ENCODE measurements around the gene GSDMA. TPM values are rescaled to one million over a fixed set of nuclear protein-coding genes. Genes with fewer than 3 reads are reported as not detected.

The GSDMA gene
- total and polyA plus RNA-seq, 9 of the 15 experiments (the other 6 are each of a cell fraction or from before 2014, with no cell fraction given), result 0.04 to 0.13 (median 0.07) TPM; not detected in 2

DNA sequence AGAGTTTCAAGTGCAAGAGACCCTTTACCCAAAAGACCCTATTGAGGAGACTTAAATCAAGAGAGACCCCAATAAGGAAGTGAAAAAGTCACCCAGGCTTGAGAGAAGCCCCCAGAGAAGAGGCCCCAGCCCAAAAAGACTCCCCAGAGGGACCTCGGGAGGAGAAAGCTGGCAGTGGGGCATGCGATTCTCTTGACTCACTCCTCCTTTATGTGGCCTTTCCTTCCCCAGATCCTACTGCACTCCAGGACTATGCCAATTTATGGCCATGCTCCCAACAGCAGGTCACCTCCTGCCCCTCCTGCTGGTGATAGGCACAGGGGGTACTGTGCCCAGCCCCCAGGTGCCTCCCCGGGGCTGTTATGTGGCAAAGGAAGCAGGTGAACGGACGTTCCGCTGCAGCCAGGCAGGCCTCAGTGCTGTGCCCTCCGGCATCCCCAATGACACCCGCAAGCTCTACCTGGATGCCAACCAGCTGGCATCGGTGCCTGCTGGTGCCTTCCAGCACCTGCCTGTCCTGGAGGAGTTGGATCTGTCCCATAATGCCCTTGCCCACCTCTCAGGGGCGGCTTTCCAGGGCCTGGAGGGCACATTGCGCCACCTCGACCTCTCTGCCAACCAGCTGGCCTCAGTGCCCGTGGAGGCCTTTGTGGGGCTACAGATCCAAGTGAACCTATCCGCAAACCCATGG, 19.0 kb upstream of the GSDMA start:
- no peak overlapping the region for H3K4me2 ChIP-seq (ENCODE audit: insufficient read depth, low read length)
- H2AFZ ChIP-seq (ENCODE audit: low read depth, low read length), result no peak overlapping the region
- H3K4me3 ChIP-seq, result no peak overlapping the region
- H4K20me1 ChIP-seq (replicated peaks; ENCODE audit: control insufficient read depth, insufficient read depth, low read length), result 0 out of 2 replicates have a peak, but pooled peaks cover 3% of the 10 kb centered on the region
- H3K79me2 ChIP-seq (ENCODE audit: control insufficient read depth, insufficient read depth, low read length), result no peaks in the 10 kb centered on the region
- peaks cover 4 to 7% of the 10 kb centered on the region in 2 experiments; a peak in 4 of 5 replicates for H3K27me3 ChIP-seq (ENCODE audit: control insufficient read depth in 2 of 2, insufficient read depth in 2 of 2, low read length in 2 of 2)
- H3K9me1 ChIP-seq (ENCODE audit: control insufficient read depth, insufficient read depth, low read length), result no peaks in the 10 kb centered on the region
- H3K9me3 ChIP-seq (replicated peaks; ENCODE audit: control insufficient read depth, insufficient read depth, low read depth, low read length), result no peaks in the 10 kb centered on the region
- no peak for DNase-seq (ENCODE audit: extremely low read depth in 1 of 4, low spot score in 3 of 4)
- intact Hi-C loops (cut with micrococcal nuclease) (no loop called here), in situ Hi-C loops (cut with MboI) (no loop called here)
- CTCF ChIA-PET (ENCODE audit: low intra/inter-chr PET ratio), result no interaction called here
- H3K4me1 ChIP-seq (replicated peaks in 1 of 2; ENCODE audit: control insufficient read depth in 2 of 2, insufficient read depth in 2 of 2, low read length in 2 of 2), result peaks cover 10 to 19% of the 10 kb centered on the region in 2 experiments
- TF ChIP-seq, protein P1, sequence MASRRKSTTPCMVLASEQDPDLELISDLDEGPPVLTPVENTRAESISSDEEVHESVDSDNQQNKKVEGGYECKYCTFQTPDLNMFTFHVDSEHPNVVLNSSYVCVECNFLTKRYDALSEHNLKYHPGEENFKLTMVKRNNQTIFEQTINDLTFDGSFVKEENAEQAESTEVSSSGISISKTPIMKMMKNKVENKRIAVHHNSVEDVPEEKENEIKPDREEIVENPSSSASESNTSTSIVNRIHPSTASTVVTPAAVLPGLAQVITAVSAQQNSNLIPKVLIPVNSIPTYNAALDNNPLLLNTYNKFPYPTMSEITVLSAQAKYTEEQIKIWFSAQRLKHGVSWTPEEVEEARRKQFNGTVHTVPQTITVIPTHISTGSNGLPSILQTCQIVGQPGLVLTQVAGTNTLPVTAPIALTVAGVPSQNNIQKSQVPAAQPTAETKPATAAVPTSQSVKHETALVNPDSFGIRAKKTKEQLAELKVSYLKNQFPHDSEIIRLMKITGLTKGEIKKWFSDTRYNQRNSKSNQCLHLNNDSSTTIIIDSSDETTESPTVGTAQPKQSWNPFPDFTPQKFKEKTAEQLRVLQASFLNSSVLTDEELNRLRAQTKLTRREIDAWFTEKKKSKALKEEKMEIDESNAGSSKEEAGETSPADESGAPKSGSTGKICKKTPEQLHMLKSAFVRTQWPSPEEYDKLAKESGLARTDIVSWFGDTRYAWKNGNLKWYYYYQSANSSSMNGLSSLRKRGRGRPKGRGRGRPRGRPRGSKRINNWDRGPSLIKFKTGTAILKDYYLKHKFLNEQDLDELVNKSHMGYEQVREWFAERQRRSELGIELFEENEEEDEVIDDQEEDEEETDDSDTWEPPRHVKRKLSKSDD (conservative IDR thresholded peaks at IDR 0.05; ENCODE audit: low read length), result no peak
- TF ChIP-seq KAT2B (IDR thresholded peaks at IDR 0.05; ENCODE audit: low read depth, low read length), result no peak
- no peak for TF ChIP-seq ZNF347 (CRISPR knock-in tag; IDR thresholded peaks at IDR 0.05; ENCODE audit: low read depth)
- POLR2A ChIA-PET, result no interaction called here
- H3K27ac ChIP-seq (ENCODE audit: extremely low read depth, low read depth, low read length), result no peak overlapping the region
- whole genome bisulfite sequencing (ENCODE audit: insufficient coverage, low coverage, missing lambda C conversion rate), result 29% methylated on average over 14 of the region's 14 CpGs
- no peak for ATAC-seq
- BruUV-seq (replicated peaks), result no TSS peak
- no peak for FAIRE-seq
- H3K9ac ChIP-seq (ENCODE audit: insufficient read depth in 1 of 2, low read depth in 2 of 2, low read length in 2 of 2), result no peak overlapping the region; a peak in 1 of 4 replicates
- no peaks in the 10 kb centered on the region for H3K36me3 ChIP-seq (ENCODE audit: control insufficient read depth, insufficient read depth, low read length)

All from K562 (cell line).